Stimulated activated naive B cell treated with anti-CD40 and anti-IgM and Interleukin-4, amounts not matched to agents 10 μg/mL and 1 μg/mL and 100 μg/mL, for 72 hours (primary cell): ENCODE measurements around the gene GADD45GIP1.
"Not testable (repeated sequence)": the region's sequence is repeated elsewhere in the genome, so short reads cannot be mapped to it uniquely, and the experiment has no call there.

Experiments
- ATAC-seq, 2 donors: fragments of 150-1000 bp; cut with Tn5 transposase; replicated peaks; 2 replicates each; pipeline ENCODE4 v1.10.0; 2021; ENCODE audit warnings: moderate library complexity in 1 of 2
- DNase-seq: peaks from one replicate; pipeline ENCODE4 v3.0.0; 2021
- H3K27ac Mint-ChIP-seq: one replicate; pipeline ENCODE4 v1.8.0; 2022; ENCODE audit warnings: mild to moderate bottlenecking, mixed read lengths
- H3K27me3 Mint-ChIP-seq, 2 donors: one replicate each; pipeline ENCODE4 v1.8.0; 2022; ENCODE audit warnings: mixed read lengths in 2 of 2
- H3K36me3 Mint-ChIP-seq, 2 donors: one replicate each; pipeline ENCODE4 v1.8.0; 2022; ENCODE audit warnings: mixed read lengths in 2 of 2, mild to moderate bottlenecking in 1 of 2
- H3K4me1 Mint-ChIP-seq, 2 donors: one replicate each; pipeline ENCODE4 v1.8.0; 2022; ENCODE audit warnings: mixed read lengths in 2 of 2, mild to moderate bottlenecking in 1 of 2
- H3K4me3 Mint-ChIP-seq, 2 donors: one replicate each; pipeline ENCODE4 v1.8.0; 2022; ENCODE audit warnings: mild to moderate bottlenecking in 2 of 2, mixed read lengths in 2 of 2, moderate library complexity in 1 of 2
- H3K9me3 Mint-ChIP-seq, 2 donors: one replicate each; pipeline ENCODE4 v1.8.0; 2022; ENCODE audit warnings: mixed read lengths in 2 of 2, mild to moderate bottlenecking in 1 of 2

The GADD45GIP1 gene

DNA sequence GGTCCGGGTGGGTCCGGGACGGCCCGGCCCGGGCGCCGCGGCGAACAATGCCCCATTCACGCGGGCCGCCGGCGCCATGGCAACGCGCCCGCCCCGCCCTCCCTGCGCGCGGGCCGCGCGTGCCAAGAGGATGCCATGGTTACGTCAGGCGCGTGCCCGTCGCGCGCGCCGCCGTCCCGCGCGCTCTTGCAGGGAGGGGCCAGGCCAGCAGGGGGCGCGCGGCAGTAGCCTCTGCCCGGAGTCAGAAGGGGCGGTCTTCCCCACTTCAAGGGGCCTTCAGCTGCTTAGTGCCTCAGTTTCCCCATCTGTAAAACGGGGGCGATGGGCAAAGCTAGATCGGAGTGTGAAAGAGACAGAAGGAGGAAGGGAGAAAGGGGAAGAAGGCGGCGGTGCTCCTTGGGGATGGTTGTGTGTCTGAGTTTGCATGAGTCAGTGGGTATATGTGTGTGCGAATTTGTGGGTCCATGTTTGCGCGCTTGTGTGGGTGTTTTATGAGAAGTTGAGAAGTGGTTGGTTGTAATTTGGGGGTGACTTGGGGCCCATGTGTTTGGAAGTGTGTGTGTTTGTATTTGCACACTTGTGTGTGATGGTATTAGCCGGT, 26.6 kb upstream of the GADD45GIP1 start:
- no peak overlapping the region for H3K4me3 Mint-ChIP-seq
- peaks cover 6 to 9% of the 10 kb centered on the region in 2 donors for H3K4me1 Mint-ChIP-seq
- no peaks in the 10 kb centered on the region for H3K36me3 Mint-ChIP-seq
- H3K27me3 Mint-ChIP-seq: peaks cover 5 to 6% of the 10 kb centered on the region in 2 donors
- ATAC-seq: peak; percentile 67 to 79
- no peak overlapping the region for H3K27ac Mint-ChIP-seq
- peak; percentile 70 for DNase-seq
- no peaks in the 10 kb centered on the region for H3K9me3 Mint-ChIP-seq

DNA sequence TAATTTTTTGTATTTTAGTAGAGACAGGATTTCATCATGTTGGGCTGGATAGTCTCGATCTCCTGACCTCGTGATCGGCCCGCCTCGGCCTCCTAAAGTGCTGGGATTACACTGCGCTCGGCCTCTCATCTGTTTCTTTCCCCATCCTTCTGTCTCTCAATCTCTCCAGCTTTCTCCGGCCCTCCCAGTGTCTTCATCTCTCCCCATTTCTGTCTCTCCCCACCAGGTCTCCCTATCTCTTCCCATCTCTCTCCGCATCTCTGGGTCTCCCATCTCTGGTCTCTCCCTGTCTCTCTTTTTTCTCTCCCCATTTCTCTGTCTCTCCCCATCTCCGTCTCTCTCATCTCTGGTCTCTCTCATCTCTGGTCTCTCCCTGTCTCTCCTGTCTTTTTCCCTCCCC, 26.1 kb upstream of the GADD45GIP1 start:
- H3K27ac Mint-ChIP-seq: no peak overlapping the region
- no peaks in the 10 kb centered on the region for H3K9me3 Mint-ChIP-seq
- H3K4me1 Mint-ChIP-seq: peaks cover 7 to 10% of the 10 kb centered on the region in 2 donors
- H3K4me3 Mint-ChIP-seq: no peak overlapping the region
- no peak for DNase-seq
- H3K27me3 Mint-ChIP-seq: peaks cover 5 to 6% of the 10 kb centered on the region in 2 donors
- ATAC-seq: no peak
- no peaks in the 10 kb centered on the region for H3K36me3 Mint-ChIP-seq

DNA sequence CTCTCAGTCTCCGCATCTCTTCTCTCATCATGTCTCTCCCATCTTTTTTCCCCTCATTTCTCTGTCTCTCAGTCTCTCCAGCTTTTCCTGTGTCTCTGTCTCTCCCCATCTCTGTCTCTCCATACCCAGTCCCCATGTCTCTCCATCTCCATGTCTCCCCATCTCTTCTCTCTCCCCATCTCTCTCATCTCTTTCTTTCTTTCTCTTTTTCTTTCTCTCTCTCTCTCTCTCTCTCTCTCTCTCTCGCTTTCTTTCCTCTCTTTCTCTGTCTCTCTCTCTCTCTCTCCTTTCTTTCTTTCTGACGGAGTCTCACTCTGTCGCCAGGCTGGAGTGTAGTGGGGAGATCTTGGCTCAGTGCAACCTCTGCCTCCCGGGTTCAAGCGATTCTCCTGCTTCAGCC, 25.6 kb upstream of the GADD45GIP1 start:
- ATAC-seq (no peak), DNase-seq (no peak)
- Mint-ChIP-seq H3K27me3 (peaks cover 8 to 11% of the 10 kb centered on the region in 2 donors), H3K9me3 (no peaks in the 10 kb centered on the region), H3K36me3 (no peaks in the 10 kb centered on the region), H3K4me1 (peaks cover 11 to 14% of the 10 kb centered on the region in 2 donors), H3K27ac (no peak overlapping the region), H3K4me3 (no peak overlapping the region)

DNA sequence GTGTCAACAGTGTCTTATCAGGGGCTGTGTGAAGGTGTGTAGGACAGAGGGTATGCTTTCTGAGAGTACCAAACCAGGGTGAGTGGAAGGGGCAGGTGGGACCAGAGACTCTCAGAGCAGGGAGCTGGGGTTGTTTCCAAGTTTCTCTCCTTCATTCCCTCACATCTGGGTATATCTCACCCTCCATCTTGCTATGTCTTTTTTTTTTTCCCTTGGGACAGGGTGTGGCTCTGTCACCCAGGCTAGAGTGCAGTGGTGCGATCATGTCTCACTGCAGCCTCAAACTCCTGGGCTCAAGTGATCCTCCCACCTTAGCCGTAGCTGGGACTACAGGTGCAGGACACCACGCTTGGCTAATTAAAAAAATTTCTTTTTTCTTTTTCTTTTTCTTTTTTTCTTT, 23.0 kb upstream of the GADD45GIP1 start:
- peak overlapping the region; percentile 77 for H3K27ac Mint-ChIP-seq

DNA sequence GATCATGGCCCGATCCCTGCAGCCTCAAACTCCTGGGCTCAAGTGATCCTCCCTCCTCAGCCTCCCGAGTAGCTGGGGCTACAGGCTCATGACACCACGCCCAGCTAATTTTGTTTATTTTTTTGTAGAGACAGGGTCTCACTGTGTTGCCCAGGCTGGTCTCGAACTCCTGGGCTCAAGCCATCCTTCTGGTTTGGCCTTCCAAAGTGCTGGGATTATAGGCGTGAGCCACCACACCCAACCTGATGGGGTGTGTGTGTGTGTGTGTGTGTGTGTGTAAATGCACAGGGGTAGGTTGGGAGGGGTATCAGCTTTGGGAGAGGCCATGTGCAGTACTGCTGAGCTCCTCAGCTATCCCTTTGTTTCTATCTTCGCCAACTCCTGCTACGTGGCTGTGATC, 19.1 kb upstream of the GADD45GIP1 start:
- ATAC-seq, DNase-seq, H3K27ac Mint-ChIP-seq, H3K9me3 Mint-ChIP-seq, H3K4me3 Mint-ChIP-seq, H3K36me3 Mint-ChIP-seq: not testable (repeated sequence)
- Mint-ChIP-seq H3K27me3 (peaks cover 9 to 23% of the 10 kb centered on the region in 2 donors), H3K4me1 (peaks cover 5 to 13% of the 10 kb centered on the region in 2 donors)

More for the DNA sequence above, 23.0 kb upstream of the GADD45GIP1 start:
- Mint-ChIP-seq H3K9me3 (no peaks in the 10 kb centered on the region), H3K36me3 (no peaks in the 10 kb centered on the region), H3K4me1 (peaks cover 8 to 13% of the 10 kb centered on the region in 2 donors), H3K27me3 (peaks cover 9 to 13% of the 10 kb centered on the region in 2 donors), H3K4me3 (no peak overlapping the region)
- DNase-seq (no peak), ATAC-seq (no peak)

DNA sequence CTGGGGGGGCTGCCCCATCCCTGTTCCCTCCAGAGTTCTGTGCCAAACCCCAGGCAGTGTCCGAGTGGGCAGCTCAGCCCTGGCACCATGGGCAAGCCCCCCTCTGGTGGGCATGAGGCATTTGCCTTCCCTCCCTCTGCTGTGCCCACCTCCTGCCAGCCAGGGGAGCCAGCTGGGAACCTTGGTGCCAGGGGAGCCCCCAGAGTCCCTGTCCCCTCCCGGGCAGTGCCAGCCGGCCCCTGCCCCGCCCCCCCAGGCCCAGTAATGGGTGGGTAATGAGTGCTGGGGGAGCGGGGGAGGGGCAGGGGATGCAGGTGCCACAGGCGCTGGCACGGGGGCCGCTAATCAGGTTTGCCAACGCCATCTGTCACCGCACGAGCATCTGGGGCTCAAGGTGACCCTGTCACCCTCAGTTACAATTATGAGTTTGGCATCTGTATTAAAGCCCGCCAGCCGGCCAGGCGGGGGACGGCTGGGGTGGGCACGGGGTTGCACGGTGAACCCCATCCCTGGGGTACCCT, 18.3 kb upstream of the GADD45GIP1 start:
- DNase-seq (no peak), ATAC-seq (no peak)
- Mint-ChIP-seq H3K36me3 (no peaks in the 10 kb centered on the region), H3K27me3 (peaks cover 9 to 23% of the 10 kb centered on the region in 2 donors), H3K9me3 (no peaks in the 10 kb centered on the region), H3K4me1 (peaks cover 5 to 13% of the 10 kb centered on the region in 2 donors), H3K4me3 (no peak overlapping the region), H3K27ac (no peak overlapping the region)

DNA sequence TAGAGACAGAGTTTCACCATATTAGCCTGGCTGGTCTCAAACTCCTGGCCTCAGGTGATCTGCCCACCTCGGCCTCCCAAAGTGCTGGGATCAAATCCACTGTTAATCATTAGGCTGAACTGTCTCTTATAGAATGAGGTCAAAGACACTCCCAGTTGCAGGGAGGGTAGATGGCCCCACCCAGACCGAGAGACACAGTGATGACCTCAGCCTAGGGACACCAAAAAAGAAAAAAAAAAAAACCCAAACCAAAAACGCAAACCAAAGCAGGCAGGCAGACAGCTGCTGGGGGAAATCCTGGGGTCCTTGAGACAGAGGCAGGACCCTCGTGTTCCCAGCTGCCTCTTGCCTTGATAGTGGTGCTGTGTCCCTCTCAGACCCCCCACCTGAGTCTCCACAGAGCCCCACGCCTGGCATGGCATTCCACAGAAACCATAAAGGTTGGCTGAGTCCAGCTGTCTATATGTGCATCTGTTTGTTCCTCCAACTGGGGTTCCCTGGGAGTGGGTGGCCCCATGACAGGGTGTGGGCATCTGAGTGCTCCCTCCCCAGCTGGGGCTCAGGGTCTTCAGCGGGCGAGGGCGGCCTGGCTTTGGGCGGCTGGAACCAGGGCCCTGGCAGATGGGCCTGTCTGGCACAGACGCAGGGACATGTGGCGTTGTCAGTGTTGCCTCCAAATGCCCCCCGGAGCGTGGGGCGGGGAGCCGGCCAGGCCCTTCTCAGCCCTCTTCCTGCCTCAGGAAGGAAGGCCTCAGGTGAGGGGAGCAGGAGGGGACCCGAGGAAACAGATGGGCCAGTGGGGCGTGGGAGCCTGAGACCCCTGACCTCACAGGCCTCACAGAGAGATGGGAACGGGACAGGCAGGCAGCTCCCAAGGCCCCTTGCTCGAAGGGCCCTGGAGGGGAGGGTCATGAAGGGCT, 17.5 kb upstream of the GADD45GIP1 start:
- Mint-ChIP-seq H3K4me1 (peaks cover 5 to 7% of the 10 kb centered on the region in 2 donors), H3K9me3 (no peaks in the 10 kb centered on the region), H3K36me3 (no peaks in the 10 kb centered on the region), H3K4me3 (no peak overlapping the region), H3K27me3 (peaks cover 9 to 23% of the 10 kb centered on the region in 2 donors), H3K27ac (no peak overlapping the region)
- no peak for DNase-seq
- ATAC-seq: no peak

DNA sequence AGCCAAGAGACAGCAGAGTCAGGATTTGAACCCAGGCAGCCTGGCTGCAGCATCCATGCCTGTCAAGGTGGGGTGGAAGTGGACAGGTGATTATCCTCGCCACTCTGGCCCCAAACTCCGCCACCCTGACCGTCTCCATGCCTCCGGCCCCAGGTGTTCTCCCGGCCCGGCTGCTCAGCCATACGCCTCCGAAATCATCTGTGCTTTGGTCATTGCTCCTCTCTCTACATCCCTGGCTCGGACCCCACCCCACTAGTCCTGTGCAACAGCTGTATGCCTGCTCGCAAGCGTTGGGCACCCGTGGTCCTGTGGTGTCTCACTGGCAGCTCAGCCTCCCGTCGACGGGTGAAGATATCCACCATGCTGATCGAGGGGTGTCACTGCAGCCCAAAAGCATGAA, 16.2 kb upstream of the GADD45GIP1 start:
- no peaks in the 10 kb centered on the region for H3K9me3 Mint-ChIP-seq
- H3K27ac Mint-ChIP-seq: no peak overlapping the region
- H3K4me1 Mint-ChIP-seq: peaks cover 5 to 7% of the 10 kb centered on the region in 2 donors
- H3K27me3 Mint-ChIP-seq: peaks cover 9 to 23% of the 10 kb centered on the region in 2 donors
- H3K4me3 Mint-ChIP-seq: no peak overlapping the region
- no peaks in the 10 kb centered on the region for H3K36me3 Mint-ChIP-seq
- ATAC-seq: no peak
- DNase-seq: no peak

DNA sequence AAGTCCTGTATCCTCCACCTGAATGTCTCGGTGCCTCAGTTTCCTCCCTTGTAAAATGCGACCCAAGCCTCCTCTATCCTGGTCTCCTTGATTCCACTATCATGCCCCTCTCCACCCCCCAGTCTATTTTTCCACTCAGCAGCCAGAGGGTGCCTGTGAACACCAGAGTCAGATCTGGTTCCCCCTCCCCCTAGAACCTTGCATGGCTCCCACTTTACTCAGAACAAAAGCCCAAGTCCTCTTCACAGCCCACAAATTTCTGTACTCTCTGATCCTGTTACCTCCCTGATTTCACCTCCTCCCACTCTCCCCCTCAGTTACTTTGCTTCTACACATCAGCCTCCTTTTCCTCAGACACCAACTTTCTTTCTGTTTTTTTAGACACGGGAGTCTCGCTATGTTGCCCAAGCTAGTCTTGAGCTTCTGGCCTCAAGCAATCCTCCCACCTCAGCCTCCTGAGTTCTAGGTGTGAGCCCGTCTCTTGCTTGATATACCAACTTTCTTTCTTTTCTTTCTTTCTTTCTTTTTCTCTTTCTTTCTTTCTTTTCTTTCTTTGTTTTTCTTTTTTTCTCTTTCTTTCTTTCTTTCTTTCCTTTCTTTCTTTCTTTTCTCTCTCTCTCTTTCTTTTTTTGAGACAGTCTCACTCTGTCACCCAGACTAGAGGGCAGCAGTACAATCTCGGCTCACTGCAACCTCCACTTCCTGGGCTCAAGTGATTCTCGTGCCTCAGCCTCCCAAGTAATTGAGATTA, 13.2 kb upstream of the GADD45GIP1 start:
- DNase-seq (no peak), ATAC-seq (no peak)
- no peak overlapping the region for H3K27ac Mint-ChIP-seq
- no peaks in the 10 kb centered on the region for H3K36me3 Mint-ChIP-seq
- H3K4me1 Mint-ChIP-seq: peaks cover 2 to 7% of the 10 kb centered on the region in 2 donors
- no peaks in the 10 kb centered on the region for H3K9me3 Mint-ChIP-seq
- H3K4me3 Mint-ChIP-seq: no peak overlapping the region
- H3K27me3 Mint-ChIP-seq: peaks cover 0 to 10% of the 10 kb centered on the region in 2 donors

DNA sequence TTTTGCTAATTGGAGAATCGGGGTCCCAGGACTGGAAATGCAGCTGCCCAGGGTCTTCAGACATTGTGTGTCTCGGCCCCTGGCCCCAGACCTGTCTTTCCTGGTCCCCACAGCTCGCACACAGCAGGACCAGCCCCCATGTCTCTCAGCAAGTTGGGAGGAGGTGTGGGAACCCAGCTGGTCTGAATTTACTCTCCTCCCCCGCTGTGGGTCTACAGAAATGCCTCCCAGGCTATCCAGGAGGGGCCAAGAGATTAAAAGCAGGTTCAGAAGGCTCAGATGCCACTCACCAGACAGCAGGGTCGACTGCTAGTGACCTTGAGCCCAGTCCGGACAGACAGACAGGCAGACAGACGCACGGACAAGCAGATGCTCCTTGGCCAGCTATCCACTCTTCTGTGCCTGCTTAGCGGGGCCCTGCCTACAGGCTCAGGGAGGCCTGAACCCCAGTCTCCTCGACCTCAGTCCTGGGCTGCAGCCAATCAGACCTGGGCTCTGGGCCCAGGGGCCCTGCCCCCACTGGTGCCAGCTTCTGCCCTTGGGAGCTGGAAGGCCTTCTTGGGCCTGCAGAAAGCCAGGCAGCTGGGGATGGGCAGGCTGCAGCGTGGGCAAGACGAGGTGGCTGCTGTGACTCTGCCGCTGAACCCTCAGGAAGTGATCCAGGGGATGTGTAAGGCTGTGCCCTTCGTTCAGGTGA, 12.4 kb upstream of the GADD45GIP1 start, which contains the start of gene DAND5:
DAND5 (plus strand) TSS at position 285 of the 697 bp plus-strand sequence; CDS start at position 370, 85 bp downstream.
- H3K27me3 Mint-ChIP-seq: peaks cover 0 to 5% of the 10 kb centered on the region in 2 donors
- H3K36me3 Mint-ChIP-seq: no peaks in the 10 kb centered on the region
- no peaks in the 10 kb centered on the region for H3K9me3 Mint-ChIP-seq
- DNase-seq: no peak
- H3K4me3 Mint-ChIP-seq: no peak within 1 kb of the TSS
- peaks cover 5 to 12% of the 10 kb centered on the region in 2 donors for H3K4me1 Mint-ChIP-seq
- no peak for ATAC-seq
- H3K27ac Mint-ChIP-seq: no peak within 1 kb of the TSS

DNA sequence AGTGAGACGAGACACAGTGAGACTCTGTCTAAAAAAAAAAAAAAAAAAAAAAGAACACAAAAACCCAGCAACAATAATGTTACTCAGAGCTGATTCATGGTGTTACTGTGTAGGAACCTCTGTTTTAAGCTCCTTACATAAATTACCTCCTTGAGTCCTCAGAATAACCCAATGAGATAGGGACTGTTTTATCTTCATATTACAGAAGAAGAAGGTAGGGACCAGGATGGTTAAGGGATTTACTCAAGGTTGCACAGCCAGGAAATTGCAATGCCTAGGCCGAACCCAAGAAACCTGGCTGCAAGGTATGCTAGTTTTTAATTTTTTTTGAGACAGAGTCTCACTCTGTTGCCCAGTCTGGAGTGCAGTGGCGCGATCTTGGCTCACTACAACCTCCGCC, 10.9 kb upstream of the GADD45GIP1 start:
- Mint-ChIP-seq H3K27ac (no peak overlapping the region), H3K36me3 (no peaks in the 10 kb centered on the region), H3K4me1 (peaks cover 5 to 12% of the 10 kb centered on the region in 2 donors), H3K4me3 (no peak overlapping the region), H3K9me3 (no peaks in the 10 kb centered on the region), H3K27me3 (no peaks in the 10 kb centered on the region)
- ATAC-seq (no peak), DNase-seq (no peak)

DNA sequence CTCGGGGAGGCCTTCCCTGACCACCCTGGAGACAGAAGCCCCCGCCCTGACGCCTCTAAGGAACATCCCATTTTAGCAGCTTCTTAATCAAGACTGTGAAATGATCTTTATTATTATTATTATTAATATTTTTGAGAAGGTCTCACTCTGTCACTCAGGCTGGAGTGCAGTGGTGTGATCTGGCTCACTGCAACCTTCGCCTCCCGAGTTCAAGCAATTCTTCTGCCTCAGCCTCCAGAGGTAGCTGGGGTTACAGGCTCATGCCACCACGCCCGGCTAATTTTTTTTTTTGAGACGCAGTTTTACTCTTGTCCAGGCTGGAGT, 8.8 kb upstream of the GADD45GIP1 start:
- no peak overlapping the region for H3K27ac Mint-ChIP-seq
- peaks cover 7 to 12% of the 10 kb centered on the region in 2 donors for H3K4me1 Mint-ChIP-seq
- ATAC-seq (no peak), DNase-seq (no peak)
- no peaks in the 10 kb centered on the region for H3K36me3 Mint-ChIP-seq
- no peaks in the 10 kb centered on the region for H3K27me3 Mint-ChIP-seq
- H3K9me3 Mint-ChIP-seq: peaks cover 0 to 1% of the 10 kb centered on the region in 2 donors
- H3K4me3 Mint-ChIP-seq: peak overlapping the region; percentile 67 to 89

DNA sequence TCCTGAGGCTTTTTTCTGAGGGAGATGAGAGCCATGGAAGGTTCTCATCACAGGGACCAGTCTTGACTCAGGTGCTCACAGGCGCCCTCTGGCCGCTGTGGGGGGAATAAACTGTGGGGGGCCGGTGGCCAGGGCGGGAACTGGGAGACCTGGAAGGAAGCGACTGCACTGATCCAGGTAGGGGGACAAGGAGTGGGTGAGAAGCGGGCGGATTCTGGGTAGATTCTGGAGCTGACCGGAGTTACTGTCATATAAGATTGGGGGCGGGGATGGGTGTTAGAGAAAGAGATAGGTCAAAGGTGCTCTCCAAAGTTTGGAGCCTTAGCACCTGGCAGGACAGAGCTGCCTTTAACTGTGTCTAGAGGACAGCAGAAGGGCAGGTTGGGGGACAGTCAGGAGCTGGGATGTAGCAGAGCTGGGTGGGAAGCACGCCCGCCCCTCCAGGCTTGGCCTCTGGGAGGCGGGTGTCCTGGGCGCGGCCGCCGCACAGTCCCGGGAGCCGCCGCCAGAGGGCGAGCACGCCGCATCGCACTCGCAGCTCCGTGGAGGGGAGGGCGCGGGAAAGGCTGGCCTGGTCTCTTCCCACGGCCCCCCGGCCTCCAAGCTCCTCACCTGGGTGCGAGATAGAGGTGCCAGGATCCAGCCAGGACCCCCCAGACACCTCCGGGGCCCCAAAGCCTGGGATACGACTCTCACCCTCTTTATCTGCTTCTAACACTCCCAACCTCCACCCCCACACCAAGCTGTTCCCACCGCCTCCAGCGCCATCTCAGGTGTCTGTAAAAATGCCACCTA, 8.2 kb upstream of the GADD45GIP1 start:
- DNase-seq: peak; percentile 75
- H3K27ac Mint-ChIP-seq: peak overlapping the region; percentile 34

More for the DNA sequence above, 8.2 kb upstream of the GADD45GIP1 start:
- Mint-ChIP-seq H3K9me3 (peaks cover 0 to 1% of the 10 kb centered on the region in 2 donors), H3K27me3 (no peaks in the 10 kb centered on the region), H3K4me3 (peak overlapping the region; percentile 87 to 89), H3K4me1 (peaks cover 7 to 12% of the 10 kb centered on the region in 2 donors), H3K36me3 (no peaks in the 10 kb centered on the region)
- peak; percentile 97 to 98 for ATAC-seq
